Left hindlimb (tissue), 1 donor: ENCODE data around the gene PEMT.
A peak's percentile ranks its signal among the peaks of the same experiment; 100 is the strongest.

Experiments
- DNase-seq: peaks from one replicate; pipeline ENCODE4 v3.0.0-alpha.2; 2018

Gene PEMT

DNA sequence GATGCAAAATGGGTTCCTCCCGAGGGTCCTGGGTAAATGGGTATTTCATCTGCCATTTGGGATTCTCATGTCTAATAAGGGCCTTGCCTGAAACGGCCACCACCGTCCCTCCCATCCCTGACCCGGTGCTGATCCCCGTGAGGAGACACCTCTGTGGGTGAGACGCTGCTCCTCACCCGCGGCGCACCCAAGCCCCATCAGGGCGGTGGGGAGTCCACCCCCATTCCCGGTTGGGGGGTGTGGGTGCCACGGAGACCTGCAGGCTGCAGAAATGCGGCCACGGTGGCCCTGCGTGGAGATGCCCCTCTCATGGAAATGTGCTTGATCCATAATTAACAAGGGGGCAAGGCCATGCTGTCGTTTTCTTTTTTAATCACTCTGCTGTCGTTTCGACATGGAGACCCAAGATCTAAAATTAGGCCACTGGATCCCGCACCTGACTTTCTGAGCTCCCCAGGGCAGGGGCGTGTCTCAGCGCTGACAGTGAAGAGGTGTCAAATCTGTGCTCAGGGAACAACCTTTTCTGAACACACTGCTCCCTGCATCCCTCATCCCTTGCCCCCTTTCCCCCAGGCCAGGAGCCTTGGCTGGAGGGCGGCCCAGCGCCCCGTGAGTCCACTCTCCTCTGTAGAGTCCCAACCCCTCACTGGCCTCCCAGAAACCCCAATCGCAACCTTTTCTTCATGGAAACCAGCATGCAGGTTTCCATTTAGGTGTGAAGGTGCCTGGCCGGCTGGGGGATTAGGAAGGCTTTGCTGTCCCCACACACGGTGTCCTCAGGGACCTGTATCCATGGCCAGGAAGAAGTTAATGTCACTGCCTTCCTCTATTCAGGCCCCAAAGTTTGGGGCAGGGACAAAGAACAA is 38.9 kb downstream of the PEMT start:
- DNase-seq: peak; percentile 15

DNA sequence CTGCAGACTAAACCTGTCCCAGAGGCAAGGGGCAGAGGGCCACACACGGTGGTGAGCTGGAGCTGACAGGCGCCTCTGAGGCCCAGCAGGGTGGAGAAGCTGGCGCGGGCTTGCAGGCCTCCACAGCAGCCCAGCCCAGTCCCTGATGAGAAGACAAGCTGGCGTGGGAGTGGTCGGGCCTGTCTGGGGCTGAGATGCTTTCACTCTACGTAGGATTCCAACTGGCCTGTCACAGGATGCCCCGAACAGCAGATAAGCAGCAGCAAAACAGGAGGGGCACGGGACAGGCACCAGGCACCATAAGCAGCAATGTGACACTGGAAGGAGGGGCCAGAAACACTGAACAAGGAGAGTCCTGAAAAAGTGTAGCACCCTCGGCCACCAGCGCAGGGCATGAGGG is 40.1 kb downstream of the PEMT start:
- DNase-seq: peak; percentile 77

DNA sequence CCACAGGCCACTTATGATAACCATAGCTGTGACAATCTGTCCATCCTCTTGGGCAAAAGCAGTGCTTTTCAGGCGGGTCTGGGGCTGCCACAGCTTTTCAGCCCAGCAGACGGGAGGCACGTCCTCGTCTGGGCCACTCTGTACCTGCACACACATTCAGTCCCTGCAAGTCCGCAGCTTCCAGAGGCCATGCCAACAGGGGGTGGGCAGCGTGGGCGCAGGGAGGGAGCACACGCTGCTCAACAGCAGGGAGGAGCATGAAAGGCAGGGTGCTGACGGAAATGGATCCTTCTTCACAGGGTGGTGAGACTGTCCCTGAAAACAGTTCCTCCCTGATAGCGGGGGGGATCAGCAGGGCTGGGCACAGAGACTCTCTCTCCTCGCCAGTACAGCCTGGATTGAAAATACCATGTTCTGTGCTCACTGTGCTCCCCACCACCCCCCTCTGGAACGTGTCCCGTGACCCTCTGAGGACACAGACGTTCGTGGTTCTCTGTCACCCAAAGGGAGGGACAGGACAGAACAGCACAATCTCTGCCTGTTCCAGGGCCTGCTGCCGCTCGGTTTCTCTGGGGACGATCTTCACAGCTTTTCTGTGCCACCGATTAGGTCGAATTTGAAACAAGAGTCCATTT is 41.7 kb downstream of the PEMT start:
- no peak for DNase-seq

DNA sequence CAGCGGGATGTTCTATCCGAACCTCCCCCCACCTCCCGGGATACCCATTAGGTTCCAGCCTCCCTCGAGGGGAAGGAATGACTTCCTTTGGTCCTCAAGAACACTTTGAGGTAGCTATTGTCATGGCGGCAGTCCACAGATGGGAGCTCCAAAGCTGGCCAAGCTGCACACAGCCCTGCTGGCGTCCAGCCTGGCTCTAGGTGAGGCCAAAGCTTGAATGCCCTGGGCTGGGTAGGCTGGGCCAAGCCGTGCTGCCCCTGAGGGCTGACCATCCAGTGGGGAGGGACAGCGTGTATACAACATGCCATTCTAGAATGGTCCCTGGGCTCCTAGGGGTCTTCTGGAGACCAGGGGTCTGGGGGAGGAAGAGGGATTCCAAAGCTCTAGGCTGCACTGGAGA is 43.5 kb downstream of the PEMT start:
- no peak for DNase-seq

DNA sequence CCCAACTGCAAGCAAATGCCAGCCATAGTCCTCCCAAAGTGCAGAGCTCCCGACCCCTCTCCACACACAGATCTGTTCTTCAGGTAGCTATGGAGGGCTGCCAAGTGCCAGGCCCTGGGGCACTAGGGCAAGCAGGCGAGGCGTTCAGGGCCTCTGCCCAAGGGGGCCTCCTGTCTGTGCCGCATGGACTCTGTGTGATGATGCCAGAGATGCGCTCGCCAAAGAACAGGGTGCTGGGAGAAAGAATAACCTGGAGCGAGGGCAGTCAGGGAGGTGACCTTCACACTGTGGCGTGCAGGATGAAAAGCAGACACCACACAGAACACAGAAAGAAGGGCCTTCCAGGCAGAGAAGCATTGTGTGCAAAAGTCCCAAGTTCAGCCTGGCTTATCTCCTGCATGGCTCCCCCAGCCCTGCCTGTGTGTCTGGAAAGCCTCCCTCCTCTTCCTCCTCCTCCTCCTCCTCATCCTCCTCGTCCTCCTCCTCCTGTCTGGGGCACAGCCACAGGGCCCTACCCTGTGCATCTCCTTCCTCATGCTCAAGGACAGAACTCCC is 44.2 kb downstream of the PEMT start:
- DNase-seq: no peak

DNA sequence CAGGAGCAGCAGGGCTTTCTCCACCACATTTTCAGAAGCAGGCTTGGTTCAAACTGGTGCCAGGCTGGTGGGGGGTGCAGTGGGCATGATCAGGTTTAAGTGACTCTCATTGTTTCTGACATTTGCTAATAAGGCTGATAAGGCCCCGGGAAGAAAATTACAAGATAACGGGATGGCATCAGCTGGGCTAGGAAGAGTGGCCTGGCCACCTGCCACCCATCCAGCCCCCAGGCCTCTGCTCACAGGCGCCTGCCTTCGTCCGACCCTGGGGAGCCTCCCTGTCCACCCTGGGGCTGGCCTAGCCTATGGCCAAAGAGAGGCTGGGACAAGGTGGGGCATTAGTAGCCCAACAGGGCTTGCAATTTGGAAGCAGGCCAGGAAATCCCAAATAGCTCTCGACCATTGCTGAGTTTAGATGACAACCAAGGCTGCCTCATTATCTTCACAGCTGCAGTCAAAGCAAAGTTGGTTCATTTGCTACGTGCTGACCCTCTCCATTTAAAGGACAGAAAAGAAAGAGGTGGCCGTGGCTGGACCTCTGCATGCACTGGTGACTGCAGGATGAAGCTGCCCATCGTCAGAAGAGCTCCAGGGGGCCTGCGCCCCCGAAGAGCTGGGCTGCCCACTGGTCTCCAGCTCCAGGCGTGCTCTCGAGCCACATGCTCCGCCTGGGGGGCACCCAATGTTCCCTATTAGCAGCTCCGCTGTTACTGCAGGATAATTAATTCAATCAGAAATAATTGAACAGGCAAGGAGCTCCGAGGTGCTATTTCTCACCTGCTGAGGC is 44.9 kb downstream of the PEMT start:
- DNase-seq: no peak

DNA sequence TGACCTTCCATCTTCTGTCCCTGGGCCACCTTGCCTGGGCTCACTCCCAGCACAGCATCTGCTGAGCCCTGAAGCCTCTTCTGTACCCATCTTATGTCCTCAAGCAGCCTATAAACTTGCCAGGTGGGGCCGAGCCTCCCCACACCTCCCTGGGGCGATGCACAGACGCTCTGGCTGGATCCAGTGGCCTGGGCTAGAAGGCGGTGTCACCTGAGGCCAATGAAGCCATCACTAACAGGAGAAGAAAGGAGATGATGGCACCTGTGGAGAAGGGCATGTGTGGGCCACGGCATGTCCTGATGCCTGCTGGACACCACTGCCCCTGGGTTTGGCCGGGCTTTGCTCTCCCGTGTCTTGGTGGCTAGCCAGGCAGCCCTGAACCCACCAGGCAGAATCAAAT is 45.5 kb downstream of the PEMT start:
- no peak for DNase-seq

DNA sequence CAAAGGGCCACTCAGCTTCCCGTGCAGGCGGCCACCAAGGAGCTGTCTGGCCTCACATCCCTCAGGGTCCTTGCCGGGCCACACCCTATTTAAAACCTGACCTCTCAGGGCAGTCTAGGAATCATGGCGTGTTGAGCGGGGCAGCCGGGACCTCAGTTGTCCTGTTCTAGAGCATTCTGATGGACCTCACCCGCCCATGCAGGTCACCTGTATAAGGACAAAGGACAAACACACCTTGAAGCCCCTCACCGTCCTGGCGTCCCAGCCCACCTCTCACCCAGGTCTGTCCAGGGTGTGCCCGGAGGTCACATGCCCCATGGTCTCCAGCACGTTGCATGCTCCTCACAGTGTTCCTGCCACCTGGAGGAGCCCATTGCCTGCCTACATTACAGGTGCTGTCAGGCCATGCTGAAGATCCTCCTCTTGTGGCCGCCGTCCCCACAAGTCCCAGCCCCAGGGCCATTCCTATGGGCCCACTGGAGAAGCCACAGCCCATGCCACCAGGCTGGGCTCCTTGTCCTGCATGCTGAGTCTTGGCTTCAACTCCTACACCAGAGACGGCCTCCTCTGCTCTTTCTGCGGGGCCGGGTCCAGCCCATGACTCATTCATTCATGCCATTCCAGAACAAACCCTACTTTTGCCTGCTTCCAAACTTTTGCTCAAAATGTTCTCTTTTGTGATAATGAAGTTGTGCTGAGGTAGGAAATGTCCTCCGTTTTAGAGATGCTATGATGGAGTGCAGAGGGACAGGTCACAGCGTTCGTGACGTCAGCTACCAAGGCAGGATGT is 46.3 kb downstream of the PEMT start:
- no peak for DNase-seq

DNA sequence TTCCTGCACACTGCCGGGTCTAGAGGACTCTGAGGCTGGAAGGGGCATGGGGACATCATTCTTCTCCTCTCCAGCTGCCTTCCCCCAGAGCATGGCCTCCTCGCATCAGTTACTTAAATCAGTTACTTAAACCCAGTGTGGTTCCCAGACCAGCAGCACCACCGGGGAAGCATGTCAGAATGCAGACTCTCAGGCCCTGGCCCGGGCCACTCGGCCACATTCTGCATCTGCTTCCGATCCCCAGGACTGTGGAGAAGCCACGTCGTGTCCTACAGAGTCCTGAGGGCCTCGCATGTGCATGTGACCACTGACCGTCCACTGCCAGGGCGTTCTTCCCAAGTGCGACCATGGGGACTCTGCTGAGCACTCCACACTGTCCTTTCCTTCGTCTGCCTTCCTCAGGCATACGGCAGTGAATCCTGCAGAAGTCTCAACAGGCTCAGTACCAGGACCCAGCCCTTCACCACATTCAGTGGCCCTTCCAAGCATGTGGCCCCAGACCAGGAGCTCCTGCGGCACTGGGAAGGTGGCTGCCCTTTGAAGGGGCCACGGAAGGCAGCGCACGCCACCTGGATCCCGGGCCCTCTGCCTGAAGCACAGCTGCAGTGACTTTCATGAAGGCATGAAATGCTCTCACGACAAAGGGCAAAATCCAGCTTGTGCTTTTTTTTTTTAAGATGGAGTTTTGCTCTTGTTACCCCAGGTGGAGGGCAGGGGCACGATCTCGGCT is 48.4 kb downstream of the PEMT start:
- DNase-seq: no peak

DNA sequence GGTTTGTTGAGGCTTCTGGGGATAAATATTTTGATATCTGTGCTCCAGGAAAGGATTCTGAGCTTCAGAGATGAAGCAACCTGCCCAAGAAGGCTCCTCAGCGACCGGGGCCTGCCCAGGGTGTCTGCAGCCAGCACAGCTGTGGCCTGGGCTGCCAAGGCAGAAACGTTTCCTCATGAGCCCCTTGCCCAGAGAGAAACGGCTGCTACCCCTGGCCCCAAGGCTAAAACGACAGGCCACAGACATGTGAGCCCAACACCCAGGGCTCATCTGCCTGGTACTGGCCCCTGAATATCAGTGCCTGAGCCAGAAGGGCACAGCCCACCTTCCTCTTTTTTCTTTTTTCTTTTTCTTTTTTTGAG is 49.9 kb downstream of the PEMT start:
- no peak for DNase-seq

DNA sequence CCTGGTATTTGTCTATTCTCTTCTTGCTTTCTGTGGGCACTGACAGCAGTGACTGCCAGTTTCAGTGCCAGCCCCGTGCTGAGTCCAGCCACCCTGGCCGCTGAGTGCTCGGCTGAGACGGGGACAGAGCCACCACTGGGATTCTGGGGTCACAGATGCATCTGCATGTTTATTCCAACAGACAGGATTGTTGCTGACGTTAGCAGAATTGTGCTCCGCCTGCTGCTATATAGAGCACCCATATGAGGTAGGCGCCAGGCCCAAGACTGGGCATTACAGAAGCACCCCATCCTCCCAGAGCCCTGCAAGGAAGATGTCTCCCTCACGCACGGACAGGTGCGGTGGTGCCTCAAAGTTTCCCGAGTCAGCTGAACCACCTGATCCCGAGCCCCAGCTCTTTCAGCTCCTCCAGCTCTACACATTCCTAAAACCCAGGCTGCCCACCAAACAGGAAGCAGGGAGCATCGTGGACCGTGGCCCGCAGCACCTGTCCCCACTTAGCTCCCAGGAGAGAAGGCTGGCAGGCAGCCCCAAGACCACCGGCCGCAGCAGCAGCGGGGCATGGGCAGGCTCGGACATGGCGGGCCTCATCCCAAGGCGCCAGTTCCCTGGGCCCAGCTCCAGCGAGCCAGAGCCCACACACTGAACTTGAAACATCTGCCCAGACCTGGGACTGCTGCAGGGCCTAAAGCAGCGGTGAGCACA is 50.4 kb downstream of the PEMT start:
- DNase-seq: no peak

DNA sequence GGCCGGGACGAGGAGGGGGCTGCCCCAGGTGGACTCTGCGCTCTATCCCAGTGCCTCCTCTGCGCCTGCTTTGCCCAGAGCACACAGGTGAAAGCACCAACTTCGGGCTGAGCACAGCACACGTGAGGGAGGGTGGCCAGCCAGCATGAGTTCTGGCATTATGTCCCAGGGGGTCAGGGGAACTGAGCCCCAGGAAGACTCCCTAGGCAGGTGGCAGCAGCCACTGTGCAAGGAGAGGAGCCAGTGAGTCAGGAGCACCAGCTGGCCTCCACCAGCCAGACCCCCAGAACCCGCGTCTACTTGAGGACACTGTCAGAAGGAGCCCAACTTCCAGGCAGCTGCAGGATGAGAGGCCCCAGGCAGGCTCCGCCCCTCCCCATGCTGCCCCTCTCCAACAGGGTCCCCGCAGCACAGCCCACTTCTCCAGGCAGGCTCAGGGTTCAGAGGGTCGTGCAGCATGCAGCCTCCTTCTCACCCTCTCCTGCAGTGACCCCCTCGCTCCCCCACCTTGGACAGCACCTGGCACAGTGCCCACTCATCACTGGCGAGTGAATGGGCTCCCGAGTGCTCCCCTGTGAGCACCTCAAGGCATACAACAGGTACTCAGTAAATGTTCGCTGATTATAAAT is 51.1 kb downstream of the PEMT start:
- DNase-seq: no peak

DNA sequence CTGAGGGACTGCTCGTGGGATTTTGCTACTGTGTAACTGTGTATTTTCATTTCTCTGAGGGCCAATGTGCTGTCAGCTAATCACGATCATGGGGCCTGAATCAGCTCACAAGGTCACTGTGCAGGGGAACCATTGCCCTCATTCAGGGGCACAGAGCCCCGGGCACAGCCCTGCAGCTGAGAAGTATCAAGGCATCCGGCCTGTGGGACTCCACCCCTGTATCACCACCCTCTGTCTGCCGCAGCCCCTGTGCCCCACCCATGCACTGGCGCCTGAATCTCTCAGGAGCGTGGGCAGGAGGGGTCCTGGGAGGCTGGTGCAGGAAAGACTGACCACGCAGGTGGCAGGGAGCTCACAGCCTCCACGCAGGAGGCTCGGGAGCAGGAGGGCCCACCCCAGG is 51.9 kb downstream of the PEMT start:
- DNase-seq: no peak

DNA sequence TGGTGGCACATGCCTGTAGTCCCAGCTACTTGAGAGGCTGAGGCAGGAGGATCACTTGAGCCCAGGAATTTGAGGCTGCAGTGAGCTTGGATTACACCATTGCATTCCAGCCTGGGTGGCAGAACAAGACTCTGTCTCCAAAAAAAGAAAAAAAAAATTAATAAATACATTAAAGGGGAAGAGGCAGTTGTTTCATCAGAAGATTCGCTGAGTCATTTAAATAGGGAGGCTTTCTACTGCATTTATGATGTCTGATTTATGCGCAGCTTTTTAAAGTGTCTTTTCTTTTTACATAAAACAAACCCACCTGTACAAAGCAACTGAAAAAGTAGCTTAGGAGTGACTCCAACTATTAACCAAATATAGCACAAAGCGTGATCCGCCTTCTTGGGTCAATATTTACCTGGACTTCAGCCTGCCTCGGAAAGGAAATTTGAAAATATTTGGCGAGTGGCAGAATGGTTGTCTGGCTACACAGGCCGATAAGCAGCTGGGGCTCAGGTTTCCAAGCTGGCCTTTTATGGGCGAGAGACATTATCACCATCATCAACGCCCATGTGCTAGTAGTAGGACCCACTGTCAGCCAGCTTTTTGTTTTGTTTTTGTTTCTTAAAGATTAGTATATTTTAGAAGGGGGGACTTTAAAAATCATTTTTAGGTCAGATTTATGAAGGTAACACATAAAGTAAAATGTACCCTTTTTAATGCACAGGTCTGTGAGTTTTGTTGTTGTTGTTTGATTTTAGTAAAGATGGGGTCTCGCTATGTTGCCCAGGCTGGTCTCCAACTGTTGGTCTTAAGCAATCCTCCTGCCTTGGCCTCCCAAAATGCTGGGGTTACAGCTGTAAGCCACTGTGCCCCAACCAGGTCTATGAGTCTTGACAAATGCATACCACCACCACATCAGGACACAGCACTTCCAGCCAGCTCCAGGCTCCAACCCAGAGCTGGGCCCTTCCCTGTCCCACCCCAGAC is 52.8 kb downstream of the PEMT start:
- no peak for DNase-seq

DNA sequence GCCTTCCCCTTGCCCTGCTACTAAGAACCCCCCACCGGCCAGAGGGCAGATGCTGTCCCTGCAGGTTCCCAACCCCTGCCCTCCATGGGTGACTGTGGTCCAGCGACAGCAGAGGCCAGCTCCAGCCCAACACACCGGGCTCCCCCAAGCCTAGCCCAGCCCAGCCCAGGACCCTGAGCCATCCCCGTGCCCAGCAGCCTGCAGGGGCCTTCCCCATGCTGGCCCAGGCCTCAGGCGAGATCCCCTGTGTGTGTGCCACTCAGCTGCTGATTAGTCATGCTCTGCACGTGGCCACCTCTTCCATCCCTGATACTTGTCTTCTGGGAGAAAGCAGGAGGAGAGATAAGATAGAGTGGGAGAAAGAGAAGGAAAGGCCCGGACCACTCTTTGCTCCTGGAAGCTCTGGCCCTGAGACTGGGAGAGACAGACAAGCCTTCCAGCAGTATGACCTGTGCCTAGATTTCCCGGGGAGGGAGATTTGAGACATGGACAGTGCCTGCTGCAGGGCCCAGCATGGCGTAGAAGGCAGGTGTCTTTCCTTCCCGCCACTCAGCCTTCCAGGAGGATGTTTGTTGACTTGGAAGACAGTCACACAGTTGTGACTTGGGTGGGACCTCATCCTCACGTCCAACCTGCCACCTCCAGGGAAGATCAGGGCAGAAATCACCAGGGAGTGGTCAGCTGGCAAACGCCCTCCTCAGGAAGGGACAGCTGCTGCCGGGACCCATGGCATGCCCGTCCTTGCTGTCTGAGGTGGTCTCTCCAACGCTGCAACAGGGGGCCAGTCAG is 54.0 kb downstream of the PEMT start:
- no peak for DNase-seq

DNA sequence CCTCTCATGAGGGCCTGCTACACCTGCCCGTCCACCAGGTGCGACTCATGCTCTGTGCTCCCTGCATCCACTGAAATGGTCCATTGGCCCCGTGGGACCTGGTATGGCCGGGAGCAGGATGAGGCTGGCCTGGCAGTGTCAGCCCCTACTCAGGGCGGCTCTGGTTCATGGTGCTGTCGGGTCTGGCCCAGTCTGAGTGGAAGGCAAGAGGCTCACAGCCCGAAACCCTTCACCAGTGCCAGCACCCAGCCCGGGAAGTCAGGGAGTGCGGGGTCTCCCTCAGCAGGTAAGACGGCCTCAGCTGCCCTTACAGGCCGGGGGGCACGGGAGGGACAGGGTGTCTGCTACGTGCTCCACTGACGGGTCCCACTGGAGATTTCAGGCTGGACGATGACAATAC is 54.8 kb downstream of the PEMT start:
- no peak for DNase-seq

DNA sequence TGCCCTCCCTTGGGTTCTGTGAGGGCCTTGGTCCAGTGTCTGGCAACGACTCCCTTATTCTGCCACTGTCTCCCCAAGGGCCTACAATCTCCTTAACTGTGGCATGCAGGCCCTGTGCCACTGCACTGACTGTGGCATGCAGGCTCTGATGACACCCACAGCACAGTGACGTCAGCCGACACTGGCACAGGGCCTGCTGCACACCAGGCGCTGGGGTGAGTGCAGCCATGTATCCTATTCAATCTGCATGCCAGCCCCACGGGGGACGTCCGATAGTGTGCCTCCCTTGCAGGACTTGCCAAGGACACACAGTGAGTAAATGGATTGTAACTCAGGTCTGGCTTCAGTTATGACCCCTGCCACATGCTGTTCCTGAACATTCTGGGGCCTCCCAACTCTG is 55.6 kb downstream of the PEMT start:
- DNase-seq: no peak

DNA sequence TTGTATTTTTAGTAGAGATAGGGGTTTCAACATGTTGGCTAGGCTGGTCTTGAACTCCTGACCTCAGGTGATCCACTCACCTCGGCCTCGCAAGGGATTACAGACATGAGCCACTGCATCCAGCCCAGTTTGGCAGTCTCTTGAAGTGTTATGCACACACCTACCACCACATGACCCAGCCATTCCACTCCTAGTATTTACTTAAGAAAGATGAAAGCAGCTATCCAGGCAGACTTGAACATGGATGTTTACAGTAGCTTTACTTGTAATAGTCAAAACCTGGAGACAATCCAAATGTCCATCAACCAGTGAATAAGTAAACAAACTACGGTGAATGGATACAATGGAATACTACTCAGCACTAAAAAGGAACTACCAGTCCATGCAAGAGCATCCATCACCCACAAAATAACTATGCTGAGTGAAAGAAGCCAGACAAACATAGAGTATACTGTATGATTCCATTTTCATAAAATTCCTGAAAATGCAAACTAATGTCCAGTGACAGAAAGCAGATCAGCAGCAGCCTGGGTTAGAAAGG is 57.5 kb downstream of the PEMT start:
- no peak for DNase-seq
